GM18505 (cell line): ENCODE data around the gene TIRAP.
A peak's percentile ranks its signal among the peaks of the same experiment; 100 is the strongest.

Experiments used
- ATAC-seq: cut with Tn5 transposase; IDR thresholded peaks from one replicate; pipeline ENCODE4 v1.9.1; 2021; ENCODE audit not compliant: unreplicated experiment
- POLR2A ChIP-seq: IDR thresholded peaks from 4 replicates; pipeline ENCODE4 v1.6.1; 2011; ENCODE audit warnings: borderline replicate concordance; ENCODE audit not compliant: insufficient read depth, insufficient read length; ENCODE audit errors: extremely low read depth

TIRAP gene

DNA sequence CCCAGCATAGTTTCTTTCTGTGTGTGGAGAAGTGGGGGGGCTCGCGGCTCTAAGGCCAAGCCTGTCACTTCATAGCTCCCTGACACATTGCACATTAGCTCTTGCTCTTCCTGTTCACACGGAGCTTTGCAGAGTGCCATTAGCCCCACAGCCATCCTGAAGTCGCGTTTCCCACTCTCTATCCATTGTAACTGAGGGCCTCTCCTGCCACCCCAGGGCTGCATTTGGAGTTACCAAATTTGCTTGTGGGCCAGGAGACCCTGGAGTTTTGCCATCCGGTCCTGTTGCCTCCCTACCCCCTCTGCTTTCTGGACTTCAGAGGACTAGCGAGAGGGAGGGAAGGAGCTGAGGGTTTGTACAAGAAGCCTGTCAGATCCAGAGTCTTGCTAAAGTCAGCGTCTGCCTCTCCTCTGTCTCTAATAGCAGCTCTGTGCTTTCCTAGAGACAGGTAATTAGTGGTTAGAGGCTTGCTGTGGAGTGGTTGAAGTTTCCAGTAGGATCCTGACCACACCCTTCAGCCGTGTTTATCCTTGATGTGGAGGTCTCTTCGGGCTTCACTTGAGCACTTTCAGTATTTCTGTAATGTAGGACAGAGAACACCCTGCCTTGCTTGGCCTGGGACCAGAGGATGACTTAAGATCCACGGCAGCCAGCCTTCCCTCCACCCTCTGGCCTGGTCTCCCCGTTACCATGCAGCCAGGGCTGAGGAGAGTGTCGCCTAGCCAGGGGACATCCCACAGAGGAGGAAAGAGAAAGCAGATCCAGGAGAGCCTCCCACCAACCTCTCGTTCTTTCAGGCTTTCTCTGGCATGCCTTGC, 35.1 kb downstream of the TIRAP start:
- peak; percentile 18 for ATAC-seq

DNA sequence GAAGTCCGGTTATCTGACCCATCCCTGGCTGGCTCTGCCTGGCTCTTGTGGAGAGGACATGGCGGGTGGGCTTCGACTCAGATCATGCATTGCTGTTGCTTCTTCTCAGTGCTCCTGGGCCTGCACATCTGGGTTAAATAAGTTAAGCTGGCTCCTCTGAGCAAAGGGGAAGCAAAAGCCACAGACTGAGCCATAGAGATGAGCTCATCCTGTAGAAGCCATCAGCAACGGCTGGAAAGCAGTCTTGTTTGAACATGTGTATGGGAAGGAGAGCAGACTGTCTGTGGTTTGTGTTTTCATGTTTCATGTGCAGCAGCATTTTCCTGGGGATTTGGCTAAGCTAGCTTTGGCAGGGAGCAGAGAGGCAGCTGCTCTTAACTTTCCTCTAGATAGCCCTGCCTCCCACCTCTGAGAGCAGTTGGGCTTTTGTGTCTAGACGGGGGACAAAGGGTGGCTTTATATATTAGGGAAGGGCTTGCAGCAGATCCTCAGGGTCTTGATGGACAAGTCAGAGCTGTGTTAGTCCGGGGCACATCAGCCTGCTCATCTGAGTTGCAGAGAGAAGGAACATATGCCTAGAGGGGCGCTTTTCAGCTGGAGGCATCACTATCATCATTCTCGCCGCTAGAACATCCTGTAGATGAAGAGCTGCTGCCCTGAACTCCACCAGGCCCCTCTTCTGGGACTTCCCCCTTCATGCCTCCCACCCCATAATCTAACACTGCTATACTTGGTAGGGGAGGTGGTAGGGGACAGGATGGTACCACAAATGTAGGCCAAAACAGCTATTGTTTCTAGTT, 35.9 kb downstream of the TIRAP start:
- ATAC-seq: peak; percentile 87
- TF ChIP-seq POLR2A: no peak

More for the DNA sequence above, 35.1 kb downstream of the TIRAP start:
- no peak for TF ChIP-seq POLR2A

DNA sequence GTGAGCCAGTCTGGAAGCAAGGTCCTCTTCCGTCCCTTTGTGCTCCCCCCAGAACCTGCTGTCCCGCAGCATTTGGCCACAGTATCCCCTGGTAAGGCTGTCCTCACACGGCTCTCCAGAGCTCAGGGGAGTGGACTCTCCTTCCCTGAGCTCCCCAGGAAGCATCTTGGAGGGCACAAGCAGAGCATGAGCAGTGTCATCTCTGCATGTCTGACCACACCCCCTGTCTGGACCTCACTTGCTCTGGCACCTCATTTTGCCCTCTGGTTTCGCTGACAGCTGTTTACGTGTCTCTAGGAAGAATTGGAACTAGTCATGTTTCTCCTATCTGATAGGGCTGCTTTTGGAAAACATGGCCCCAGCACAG, 36.5 kb downstream of the TIRAP start:
- no peak for ATAC-seq
- no peak for TF ChIP-seq POLR2A

DNA sequence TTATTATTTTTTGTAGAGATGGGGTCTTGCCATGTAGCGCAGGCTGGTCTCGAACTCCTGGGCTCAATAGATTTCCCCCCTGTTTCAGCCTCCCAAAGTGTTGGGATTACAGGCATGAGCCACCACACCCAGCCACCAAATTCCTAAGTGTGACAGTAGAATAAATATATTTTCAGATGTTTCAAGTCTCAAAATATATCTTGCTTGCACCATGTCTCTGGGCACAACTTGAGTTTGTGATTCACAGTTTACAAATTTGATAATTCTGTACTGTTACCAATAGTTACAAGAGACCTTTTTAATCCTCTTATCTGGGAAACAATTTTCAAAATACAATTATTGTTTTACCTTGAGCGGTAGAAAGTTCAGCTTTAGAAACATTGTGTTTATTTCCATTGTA, 40.1 kb downstream of the TIRAP start:
- no peak for TF ChIP-seq POLR2A

DNA sequence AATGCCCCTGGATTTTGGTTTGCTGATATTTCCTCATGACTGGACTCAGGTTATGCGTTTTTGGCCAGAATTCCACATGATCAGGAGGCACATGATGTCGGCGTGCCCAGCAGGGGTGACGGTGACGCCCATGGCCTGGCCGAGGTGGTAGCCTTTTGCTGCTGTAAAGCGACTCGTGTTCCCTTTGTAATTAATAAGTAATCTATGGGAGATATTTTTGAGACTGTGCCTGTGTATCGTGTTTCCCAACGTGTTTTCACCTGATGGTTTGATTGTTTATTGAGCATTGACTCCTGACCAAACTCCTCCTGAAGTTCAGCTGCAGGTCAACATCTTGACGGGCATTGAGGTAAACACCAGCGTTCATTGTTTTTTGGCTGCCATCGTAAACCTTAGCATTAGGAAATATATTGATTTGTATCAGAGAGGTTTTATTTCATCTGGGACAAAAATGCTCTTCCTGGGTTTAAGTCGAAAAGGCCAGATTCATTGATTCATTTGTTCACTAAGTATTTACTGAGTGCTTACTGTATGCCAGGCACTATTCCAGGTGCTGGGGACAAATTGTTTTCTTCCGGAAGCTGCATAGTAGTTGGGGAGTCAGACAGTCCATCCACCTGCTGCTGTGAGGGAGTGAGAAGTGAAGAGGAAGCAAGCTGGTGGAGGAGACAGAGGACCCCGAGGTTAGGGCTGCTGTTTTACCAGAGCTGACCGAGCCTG, 44.5 kb downstream of the TIRAP start:
- ATAC-seq: no peak
- TF ChIP-seq POLR2A: no peak

More for the DNA sequence above, 40.1 kb downstream of the TIRAP start:
- ATAC-seq: no peak

DNA sequence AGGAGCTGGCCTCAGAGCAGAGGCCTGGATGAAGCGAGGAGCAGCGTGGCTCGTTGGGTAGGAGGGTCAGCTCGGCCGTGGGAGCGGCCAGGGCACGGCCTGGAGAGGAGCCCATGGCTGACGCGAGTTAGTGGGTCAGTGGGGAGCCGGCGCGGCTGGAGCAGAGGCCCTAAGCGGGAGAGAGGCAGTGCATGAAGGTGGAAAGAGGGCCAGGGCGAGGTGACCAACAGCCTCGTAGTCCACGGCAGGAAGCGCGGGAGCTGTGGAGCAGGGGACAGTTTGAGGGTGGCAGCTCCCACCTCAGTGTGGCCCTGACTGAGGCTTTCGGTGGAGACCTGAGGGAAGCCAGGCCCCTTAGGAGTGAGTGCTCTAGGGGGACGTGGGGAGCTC, 45.1 kb downstream of the TIRAP start:
- ATAC-seq: no peak
- TF ChIP-seq POLR2A: no peak

DNA sequence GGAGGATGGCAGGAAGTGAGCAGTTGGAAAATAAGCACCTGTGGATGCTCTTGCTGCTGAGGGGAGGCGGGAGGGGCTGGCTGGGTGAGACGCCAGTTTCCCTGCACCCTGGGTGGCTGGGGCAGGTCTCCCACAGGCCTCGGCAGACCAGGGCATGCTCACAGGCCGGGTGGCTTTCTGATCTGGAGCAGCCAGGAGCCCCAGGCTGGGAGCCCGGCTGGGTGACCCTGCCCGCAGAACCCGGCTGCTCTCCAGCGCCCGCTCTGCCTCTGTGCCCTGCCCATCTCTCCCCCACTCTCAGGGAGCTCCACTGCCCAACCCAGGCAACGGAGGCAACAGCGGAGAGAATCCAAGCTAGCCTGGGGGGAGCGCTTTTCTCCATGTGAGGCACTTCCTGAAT, 45.6 kb downstream of the TIRAP start:
- no peak for TF ChIP-seq POLR2A
- no peak for ATAC-seq

DNA sequence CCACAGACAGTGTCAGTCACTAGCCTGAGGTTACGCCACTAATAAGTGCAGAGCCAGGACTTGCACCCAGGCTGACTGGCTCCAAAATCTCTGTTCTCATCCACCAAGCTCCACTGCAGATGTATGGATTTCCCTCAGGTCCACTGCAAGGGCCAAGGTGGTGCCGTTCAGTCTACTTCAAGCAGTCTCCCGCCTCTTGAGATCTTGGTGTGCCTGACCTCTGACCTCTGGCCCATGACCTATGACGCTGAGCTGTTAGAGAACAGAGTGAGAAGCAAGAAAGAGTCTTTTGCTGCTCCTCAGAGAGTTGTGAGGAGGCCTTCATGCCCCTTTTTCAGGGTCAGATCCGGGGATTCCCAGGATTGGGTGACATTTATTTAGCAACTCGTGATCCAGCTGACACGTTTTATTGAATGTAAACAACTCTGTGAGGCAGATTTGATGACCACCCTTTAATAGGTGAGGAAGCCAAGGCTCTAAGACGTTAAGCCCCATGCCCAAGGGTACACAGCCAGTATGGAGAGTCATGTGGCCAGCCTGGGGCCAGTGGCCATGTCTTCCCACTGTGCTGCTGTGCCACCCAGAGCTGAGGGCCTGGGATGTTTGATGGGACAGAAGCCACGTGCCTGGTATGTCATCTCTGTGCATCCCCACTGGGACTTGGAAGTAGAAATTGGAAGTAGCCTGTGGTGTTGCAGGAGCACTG, 46.2 kb downstream of the TIRAP start:
- no peak for TF ChIP-seq POLR2A
- no peak for ATAC-seq

DNA sequence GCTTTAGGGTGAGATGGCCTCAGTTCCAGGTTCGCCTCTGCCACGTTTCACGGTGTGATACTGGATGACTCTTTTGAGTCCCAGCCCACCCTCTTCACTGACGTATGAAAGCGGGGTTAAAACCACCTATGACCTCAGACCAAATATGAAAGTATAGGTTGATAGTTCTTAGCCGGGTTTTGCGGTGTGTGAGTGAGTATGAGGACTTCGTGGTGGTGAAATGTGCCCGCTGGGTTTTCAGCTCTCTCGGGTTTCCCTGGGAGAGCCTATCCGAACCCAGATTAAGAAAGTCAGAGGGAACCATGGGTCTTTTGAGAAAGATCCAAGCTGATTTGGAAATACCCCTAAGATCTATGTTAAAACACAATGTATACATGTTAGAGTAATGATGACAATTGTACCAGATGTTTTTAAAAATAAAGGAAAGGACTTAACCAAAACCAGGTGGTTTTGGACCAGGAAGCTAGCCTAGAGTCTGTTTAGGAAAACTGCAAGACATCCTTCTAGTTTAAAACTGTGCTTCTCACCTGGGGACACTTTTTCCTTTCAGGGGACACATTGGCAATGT, 46.8 kb downstream of the TIRAP start:
- no peak for ATAC-seq
- no peak for TF ChIP-seq POLR2A

DNA sequence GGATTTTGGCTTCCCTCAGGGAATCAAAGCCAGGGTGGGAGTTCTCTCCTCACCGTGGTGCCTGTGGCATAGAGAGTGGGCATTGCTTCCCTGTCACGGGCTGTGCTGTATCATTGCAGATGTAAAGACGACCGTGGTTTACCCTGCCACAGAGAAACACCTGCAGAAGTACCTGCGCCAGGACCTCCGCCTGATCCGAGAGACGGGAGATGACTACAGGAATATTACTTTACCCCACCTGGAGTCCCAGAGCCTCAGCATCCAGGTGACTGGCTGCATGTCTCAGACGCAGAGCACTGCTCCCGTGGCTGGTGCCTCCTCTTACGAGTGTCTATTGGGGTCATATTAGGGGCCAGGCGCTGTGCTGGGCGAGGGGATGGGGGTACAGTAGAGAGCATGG, 48.4 kb downstream of the TIRAP start:
- no peak for ATAC-seq
- TF ChIP-seq POLR2A: no peak

DNA sequence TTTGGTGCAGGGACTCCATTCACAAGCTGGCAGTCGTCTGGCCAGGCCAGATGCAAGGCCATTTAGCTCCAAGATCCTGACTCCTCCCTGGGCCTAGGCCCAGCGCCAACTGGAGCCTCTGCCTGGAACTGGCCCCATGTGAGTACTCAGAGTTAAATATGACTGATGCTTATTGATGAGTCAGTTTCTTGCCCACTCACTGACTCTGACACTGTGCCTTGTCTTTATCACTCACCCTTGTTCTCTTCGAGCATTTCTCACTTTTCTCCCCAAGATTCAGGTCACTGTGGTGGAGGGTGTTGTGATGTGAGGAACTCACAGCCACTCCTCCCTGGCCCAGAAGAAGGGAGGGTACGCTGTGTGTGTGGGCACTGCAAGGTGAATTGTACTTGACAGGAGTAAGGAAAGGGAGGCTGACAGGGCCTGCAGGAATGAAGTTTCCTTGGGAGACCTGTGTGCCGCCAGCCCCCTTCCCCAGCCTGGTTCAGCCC, 49.4 kb downstream of the TIRAP start:
- ATAC-seq: no peak
- TF ChIP-seq POLR2A: no peak

DNA sequence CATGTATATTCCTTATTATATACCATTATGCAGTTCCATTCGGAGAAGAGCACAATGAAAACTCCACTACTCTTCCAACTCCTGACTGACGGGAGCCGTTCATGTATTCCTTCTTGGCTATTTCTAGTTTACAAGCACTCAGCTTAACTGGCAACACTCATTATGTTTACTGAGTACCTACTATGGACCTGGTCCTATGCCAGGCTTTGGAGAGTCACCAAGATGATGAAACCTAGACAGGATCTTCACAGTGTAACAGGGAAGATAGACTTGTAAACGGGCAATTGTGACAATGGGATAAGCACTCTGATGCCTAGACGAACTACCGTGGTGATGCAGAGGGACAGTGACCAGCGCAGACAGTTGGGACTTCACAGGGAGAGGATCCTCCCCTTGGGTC, 50.2 kb downstream of the TIRAP start:
- TF ChIP-seq POLR2A: no peak
- ATAC-seq: no peak
